Mammary epithelial cell (primary cell): ENCODE data around the gene STAT1.

Experiments used
- EZH2 ChIP-seq: IDR thresholded peaks from 2 replicates; pipeline ENCODE4 v1.6.1; 2012; ENCODE audit warnings: low read length, inconsistent platforms, borderline replicate concordance
- TF ChIP-seq, protein P1 (sequence below), 2 donors: IDR thresholded peaks in 1 of 2; conservative IDR thresholded peaks in 1 of 2; 2 replicates each; pipeline ENCODE4 v1.5.1; 2011 to 2012; ENCODE audit warnings: inconsistent platforms in 2 of 2, low read length in 2 of 2, mild to moderate bottlenecking in 2 of 2, control low read depth in 1 of 2, low read depth in 1 of 2; ENCODE audit not compliant: insufficient read depth in 1 of 2; ENCODE audit errors: extremely low read depth in 1 of 2

- TF ChIP-seq, protein P1, sequence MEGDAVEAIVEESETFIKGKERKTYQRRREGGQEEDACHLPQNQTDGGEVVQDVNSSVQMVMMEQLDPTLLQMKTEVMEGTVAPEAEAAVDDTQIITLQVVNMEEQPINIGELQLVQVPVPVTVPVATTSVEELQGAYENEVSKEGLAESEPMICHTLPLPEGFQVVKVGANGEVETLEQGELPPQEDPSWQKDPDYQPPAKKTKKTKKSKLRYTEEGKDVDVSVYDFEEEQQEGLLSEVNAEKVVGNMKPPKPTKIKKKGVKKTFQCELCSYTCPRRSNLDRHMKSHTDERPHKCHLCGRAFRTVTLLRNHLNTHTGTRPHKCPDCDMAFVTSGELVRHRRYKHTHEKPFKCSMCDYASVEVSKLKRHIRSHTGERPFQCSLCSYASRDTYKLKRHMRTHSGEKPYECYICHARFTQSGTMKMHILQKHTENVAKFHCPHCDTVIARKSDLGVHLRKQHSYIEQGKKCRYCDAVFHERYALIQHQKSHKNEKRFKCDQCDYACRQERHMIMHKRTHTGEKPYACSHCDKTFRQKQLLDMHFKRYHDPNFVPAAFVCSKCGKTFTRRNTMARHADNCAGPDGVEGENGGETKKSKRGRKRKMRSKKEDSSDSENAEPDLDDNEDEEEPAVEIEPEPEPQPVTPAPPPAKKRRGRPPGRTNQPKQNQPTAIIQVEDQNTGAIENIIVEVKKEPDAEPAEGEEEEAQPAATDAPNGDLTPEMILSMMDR (conservative IDR thresholded peaks at IDR 0.05 in 1 of 2, IDR thresholded peaks at IDR 0.05 in 1 of 2; ENCODE audit: extremely low read depth in 1 of 2, insufficient read depth in 1 of 2, low read depth in 1 of 2, low read length in 2 of 2): no peak
- TF ChIP-seq EZH2: no peak
Measured at GRCh38 chr2:190970873-190971506, 43.0 kb downstream of the STAT1 start.
